GM23248 (cell line): Measurements from ENCODE around the gene USP48. TPM values are rescaled to one million over a fixed set of nuclear protein-coding genes. Genes with fewer than 3 reads are reported as not detected.

Experiments used
- DNase-seq: peaks from one replicate; pipeline ENCODE4 v3.0.0-alpha.2; 2015
- H2AFZ ChIP-seq: fragments of 200-600 bp; sonication (generic); 2 replicates; pipeline ENCODE4 v1.6.1; 2016; ENCODE audit warnings: antibody characterized with exemption
- H3F3A ChIP-seq: fragments of 200-600 bp; sonication (generic); 2 replicates; pipeline ENCODE4 v1.6.1; 2016; ENCODE audit warnings: mild to moderate bottlenecking, antibody characterized with exemption, mixed run types; ENCODE audit not compliant: insufficient read depth
- H3K27ac ChIP-seq: fragments of 200-600 bp; sonication (generic); 2 replicates; pipeline ENCODE4 v1.5.1; 2016; ENCODE audit warnings: mild to moderate bottlenecking
- H3K27me3 ChIP-seq: fragments of 200-600 bp; sonication (generic); replicated peaks from 2 replicates; pipeline ENCODE4 v1.6.1; 2016; ENCODE audit warnings: mild to moderate bottlenecking; ENCODE audit not compliant: insufficient read depth
- H3K36me3 ChIP-seq: fragments of 200-600 bp; sonication (generic); 2 replicates; pipeline ENCODE4 v1.6.1; 2016; ENCODE audit warnings: low read depth, mild to moderate bottlenecking
- H3K4me1 ChIP-seq: fragments of 200-600 bp; sonication (generic); 2 replicates; pipeline ENCODE4 v1.6.1; 2016; ENCODE audit warnings: mild to moderate bottlenecking; ENCODE audit not compliant: insufficient read depth
- H3K4me2 ChIP-seq: fragments of 200-600 bp; sonication (generic); one replicate; pipeline ENCODE4 v1.6.1; 2016; ENCODE audit warnings: mild to moderate bottlenecking; ENCODE audit not compliant: unreplicated experiment
- H3K4me3 ChIP-seq: fragments of 200-600 bp; sonication (generic); 2 replicates; pipeline ENCODE4 v1.5.1; 2016; ENCODE audit warnings: mild to moderate bottlenecking
- H3K79me2 ChIP-seq: fragments of 200-600 bp; sonication (generic); 2 replicates; pipeline ENCODE4 v1.6.1; 2016; ENCODE audit warnings: mild to moderate bottlenecking; ENCODE audit not compliant: insufficient read depth
- H3K9ac ChIP-seq: fragments of 200-600 bp; sonication (generic); 2 replicates; pipeline ENCODE4 v1.6.1; 2016; ENCODE audit warnings: mild to moderate bottlenecking
- H3K9me2 ChIP-seq: fragments of 200-600 bp; sonication (generic); 2 replicates; pipeline ENCODE4 v1.6.1; 2016; ENCODE audit warnings: mixed run types, mild to moderate bottlenecking, moderate library complexity; ENCODE audit not compliant: insufficient read depth
- H3K9me3 ChIP-seq: fragments of 200-600 bp; sonication (generic); one replicate; pipeline ENCODE4 v1.6.1; 2017; ENCODE audit warnings: low read depth
- H4K20me1 ChIP-seq: fragments of 200-600 bp; sonication (generic); 2 replicates; pipeline ENCODE4 v1.6.0; 2016; ENCODE audit not compliant: insufficient read depth
- EZH2 ChIP-seq: fragments of 200-600 bp; sonication (generic); IDR thresholded peaks from 2 replicates; pipeline ENCODE4 v1.6.1; 2018; ENCODE audit warnings: antibody characterized with exemption, mild to moderate bottlenecking; ENCODE audit not compliant: insufficient read depth, poor library complexity, severe bottlenecking
- EZH2phosphoT487 ChIP-seq: fragments of 200-600 bp; sonication (generic); IDR thresholded peaks from 2 replicates; pipeline ENCODE4 v1.6.1; 2018; ENCODE audit warnings: antibody characterized with exemption, moderate library complexity, mild to moderate bottlenecking, low read depth; ENCODE audit not compliant: insufficient read depth
- WGBS, 2 experiments: methylation state at CpG; one replicate each; pipeline ENCODE4 v1.1.6; 2015 to 2017; ENCODE audit warnings: low lambda C conversion rate in 2 of 2, low coverage in 1 of 2; ENCODE audit errors: missing lambda C conversion rate in 2 of 2; 5-methylcytosine and 5-hydroxymethylcytosine counted together
- in situ Hi-C: fragments of 300-500 bp; cut with MboI; formaldehyde crosslinking; loops from 2 replicates; pipeline ENCODE4 v1.15.0; 2020
- polyA plus RNA-seq: library from polyadenylated mRNA; unstranded; fragments of >200 nt; fragmentation: Nextera tagmentation; extraction: Ambion mirVana; gene quantifications from 2 replicates; pipeline ENCODE4 v1.2.1, GENCODE V29; 2016
- total RNA-seq: library from RNA; depleted of rRNA; stranded (reverse); fragments of >200 nt; shearing (Covaris generic); gene quantifications from 2 replicates; pipeline ENCODE4 v1.2.3, GENCODE V29; 2014

The USP48 gene
- total and polyA plus RNA-seq, 2 experiments from 2014 or later, result 34.3 to 60.4 TPM

DNA sequence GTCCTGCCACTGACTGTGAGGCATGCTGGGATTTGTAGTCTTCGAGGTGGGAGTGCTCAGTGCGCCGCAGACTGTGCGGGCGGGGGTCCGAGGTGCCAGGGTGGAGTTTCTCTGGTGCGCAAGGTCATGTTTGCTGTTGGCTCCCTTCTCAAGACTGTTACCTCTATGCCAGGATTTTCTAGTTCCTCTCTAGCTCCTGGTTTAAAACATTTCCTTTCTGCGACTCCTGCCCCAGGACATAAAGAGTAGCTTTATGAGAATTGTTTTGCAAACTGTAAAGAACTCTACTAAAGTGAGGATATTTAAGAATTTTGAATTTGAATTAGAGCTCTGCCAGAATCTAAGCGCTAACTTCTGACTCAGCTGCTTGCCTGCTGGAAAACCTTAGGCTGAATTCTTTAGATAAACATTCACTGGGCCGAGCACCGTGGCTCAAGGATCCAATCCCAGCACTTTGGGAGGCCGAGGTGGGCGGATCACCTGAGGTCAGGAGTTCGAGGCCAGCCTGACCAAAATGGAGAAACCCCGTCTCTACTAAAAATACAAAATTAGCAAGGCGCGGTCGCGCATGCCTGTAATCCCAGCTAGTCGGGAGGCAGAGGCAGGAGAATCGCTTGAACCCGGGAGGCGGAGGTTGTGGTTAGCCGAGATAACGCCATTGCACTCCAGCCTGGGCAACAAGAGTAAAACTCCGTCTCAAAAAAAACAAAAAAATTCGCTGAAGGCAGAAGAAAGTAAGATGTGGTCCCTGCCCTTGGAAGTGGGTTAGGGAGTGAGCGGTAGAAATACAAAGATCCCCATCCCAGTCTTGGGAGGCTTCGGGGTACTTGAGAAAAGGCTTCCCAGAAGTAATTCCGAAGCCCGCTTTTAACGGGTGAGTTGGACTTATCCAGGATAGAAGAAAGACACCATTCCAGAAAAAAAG, 992 bp upstream of the USP48 start:
- peak overlapping the region; percentile 95 for H3K4me2 ChIP-seq
- in situ Hi-C loops, result no loop called here
- no peaks in the 10 kb centered on the region for H3K9me2 ChIP-seq
- H3K27me3 ChIP-seq, result no peaks in the 10 kb centered on the region
- H3K36me3 ChIP-seq, result no peaks in the 10 kb centered on the region
- no peaks in the 10 kb centered on the region for H3K9me3 ChIP-seq
- peak overlapping the region; percentile 99 for H3K9ac ChIP-seq
- peaks cover 27% of the 10 kb centered on the region for H3F3A ChIP-seq
- H3K27ac ChIP-seq, result peak overlapping the region; percentile 100
- H2AFZ ChIP-seq, result peak overlapping the region; percentile 89
- 37 to 38% methylated on average over 32 of the region's 32 CpGs for whole genome bisulfite sequencing, 2 experiments
- peaks cover 39% of the 10 kb centered on the region for H3K79me2 ChIP-seq
- H4K20me1 ChIP-seq, result no peaks in the 10 kb centered on the region; the same call in 1 of the 2 replicates
- peak overlapping the region; percentile 99 for H3K4me3 ChIP-seq
- H3K4me1 ChIP-seq, result peaks cover 11% of the 10 kb centered on the region
- TF ChIP-seq EZH2 (no peak), EZH2phosphoT487 (no peak)
- DNase-seq, result peak; percentile 91

DNA sequence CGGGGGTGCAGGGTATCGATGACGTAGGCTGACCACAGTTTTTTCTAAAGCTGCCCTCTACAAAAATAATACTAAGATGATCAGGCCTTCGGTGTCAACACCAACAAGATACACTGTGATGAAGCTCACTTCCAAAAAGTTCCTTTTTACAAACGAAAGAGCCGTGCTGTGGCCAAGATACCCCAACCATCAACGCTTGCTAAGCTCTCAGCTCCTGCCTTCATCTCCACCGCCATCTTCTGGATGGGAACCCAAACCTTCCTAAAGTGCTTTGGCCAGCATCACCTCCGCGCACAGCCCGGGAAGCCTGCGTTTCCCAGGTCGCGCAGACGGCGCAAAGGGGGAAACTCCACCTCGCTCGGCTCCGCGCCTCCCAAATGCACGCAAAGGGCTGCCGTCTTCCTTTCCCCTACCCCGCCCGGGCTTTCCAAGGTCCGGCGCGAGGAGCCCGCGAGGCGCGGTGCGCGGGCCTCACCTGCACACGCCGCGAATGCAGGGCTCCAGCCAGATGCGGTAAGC, 541 bp downstream of the USP48 start:
- peaks cover 54% of the 10 kb centered on the region for H3K79me2 ChIP-seq
- H3F3A ChIP-seq, result peaks cover 27% of the 10 kb centered on the region
- no peaks in the 10 kb centered on the region for H3K36me3 ChIP-seq
- WGBS, 2 experiments, result 1 to 2% methylated on average over 37 of the region's 37 CpGs
- H3K27me3 ChIP-seq, result no peaks in the 10 kb centered on the region
- in situ Hi-C loops, result no loop called here
- peak overlapping the region; percentile 89 for H2AFZ ChIP-seq
- H3K9me2 ChIP-seq, result no peaks in the 10 kb centered on the region
- peak overlapping the region; percentile 95 for H3K4me2 ChIP-seq
- H3K4me1 ChIP-seq, result peaks cover 11% of the 10 kb centered on the region
- H3K9me3 ChIP-seq, result no peaks in the 10 kb centered on the region
- TF ChIP-seq EZH2 (no peak), EZH2phosphoT487 (no peak)
- peak; percentile 72 for DNase-seq
- peak overlapping the region; percentile 99 for H3K9ac ChIP-seq
- H4K20me1 ChIP-seq, result peaks cover 2% of the 10 kb centered on the region; the same call in 1 of the 2 replicates
- H3K27ac ChIP-seq, result peak overlapping the region; percentile 100
- H3K4me3 ChIP-seq, result peak overlapping the region; percentile 99

DNA sequence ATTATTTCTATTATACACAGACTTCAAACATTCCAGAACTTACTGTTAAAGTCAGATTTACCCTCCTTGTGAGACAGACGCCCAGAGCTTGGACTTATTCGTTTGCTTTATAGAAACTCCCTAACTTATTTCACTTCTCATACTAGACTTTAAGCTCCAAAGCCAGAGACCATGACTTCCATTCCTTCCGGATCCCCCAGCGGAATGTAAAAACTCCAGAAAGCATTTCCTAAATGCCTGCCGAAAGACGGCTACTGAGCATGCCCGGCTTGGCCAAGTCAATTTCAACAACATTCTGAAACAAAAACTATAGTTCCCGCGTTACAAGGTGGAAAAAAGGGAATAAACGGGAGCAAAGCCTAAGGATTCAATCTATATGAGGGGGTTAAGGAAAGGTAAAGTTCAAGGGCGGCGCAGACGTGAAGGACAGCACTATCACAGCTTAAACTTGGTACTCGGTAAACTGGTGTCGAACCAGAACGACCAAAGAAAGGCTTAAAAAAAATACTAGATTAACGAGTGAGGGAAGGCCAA, 1.1 kb downstream of the USP48 start:
- Histone ChIP-seq H2AFZ (peak overlapping the region; percentile 89), H3K27me3 (no peaks in the 10 kb centered on the region), H3K27ac (peak overlapping the region; percentile 100), H3K9me2 (no peaks in the 10 kb centered on the region), H3F3A (peaks cover 27% of the 10 kb centered on the region), H3K4me1 (peaks cover 11% of the 10 kb centered on the region), H3K4me3 (peak overlapping the region; percentile 99), H3K4me2 (peak overlapping the region; percentile 95), H4K20me1 (peaks cover 4% of the 10 kb centered on the region; the same call in 1 of the 2 replicates), H3K36me3 (no peaks in the 10 kb centered on the region), H3K79me2 (peaks cover 59% of the 10 kb centered on the region), H3K9me3 (no peaks in the 10 kb centered on the region), H3K9ac (peak overlapping the region; percentile 99)
- TF ChIP-seq EZH2phosphoT487 (no peak), EZH2 (no peak)
- WGBS, 2 experiments, result 1% methylated on average over 17 of the region's 17 CpGs
- peak; percentile 73 for DNase-seq
- in situ Hi-C loops, result no loop called here

DNA sequence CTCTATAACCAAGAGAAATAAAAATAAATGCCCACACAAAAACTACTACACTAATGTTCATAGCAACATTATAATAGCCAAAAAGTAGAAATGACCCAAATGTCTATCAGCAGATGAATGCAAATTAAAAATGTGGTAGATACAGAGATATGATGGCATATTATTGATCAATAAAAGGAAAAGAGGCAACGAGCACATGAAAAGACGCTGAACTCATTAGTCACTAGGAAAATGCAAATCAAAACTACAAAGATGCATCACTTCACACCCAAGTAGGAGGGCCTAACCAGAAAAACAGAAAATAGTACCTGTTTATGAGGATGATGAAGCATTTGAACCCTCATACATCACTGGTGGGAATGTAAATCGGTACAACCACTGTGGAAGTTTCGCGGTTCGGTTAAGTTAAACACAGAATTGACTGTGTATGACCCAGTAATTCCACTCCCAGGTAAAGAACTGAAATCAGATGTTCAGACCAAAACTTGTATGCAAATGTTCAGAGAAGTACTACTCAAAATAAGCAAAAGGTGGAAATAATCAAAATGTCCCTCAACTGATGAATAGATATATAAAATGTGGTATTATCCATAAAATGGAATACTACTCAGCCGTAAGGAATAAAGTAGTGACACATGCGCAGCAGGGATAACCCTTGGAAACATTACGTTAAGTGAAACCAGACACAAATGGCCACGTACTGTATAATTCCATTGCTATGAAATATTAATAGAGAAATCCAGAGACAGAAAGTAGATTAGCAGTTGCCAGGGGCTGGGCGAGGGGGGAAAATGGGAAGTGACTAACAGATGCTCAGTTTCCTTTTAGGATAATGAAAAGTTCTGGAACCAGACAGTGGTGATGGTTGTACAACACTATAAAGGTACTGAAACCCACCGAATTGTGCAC, 3.1 kb downstream of the USP48 start:
- Histone ChIP-seq H3K4me2 (no peak overlapping the region), H3K4me1 (peaks cover 11% of the 10 kb centered on the region), H4K20me1 (peaks cover 4% of the 10 kb centered on the region; the same call in 1 of the 2 replicates), H3K9ac (no peak overlapping the region), H3K9me2 (no peaks in the 10 kb centered on the region), H3K9me3 (no peaks in the 10 kb centered on the region), H3K36me3 (no peaks in the 10 kb centered on the region), H2AFZ (no peak overlapping the region), H3K4me3 (no peak overlapping the region), H3F3A (peaks cover 30% of the 10 kb centered on the region), H3K79me2 (peaks cover 80% of the 10 kb centered on the region), H3K27ac (no peak overlapping the region), H3K27me3 (no peaks in the 10 kb centered on the region)
- TF ChIP-seq EZH2, result no peak
- TF ChIP-seq EZH2phosphoT487, result no peak
- WGBS, 2 experiments, result 89 to 92% methylated on average over 12 of the region's 12 CpGs
- in situ Hi-C loops, result no loop called here
- no peak for DNase-seq
